ENCODE data around the gene URB1. TPM values are rescaled to one million over a fixed set of nuclear protein-coding genes. Genes with fewer than 3 reads are reported as not detected.

Gene URB1
- total RNA-seq, 2 experiments from 2014 or later, result 19.4 to 25.4 TPM

DNA sequence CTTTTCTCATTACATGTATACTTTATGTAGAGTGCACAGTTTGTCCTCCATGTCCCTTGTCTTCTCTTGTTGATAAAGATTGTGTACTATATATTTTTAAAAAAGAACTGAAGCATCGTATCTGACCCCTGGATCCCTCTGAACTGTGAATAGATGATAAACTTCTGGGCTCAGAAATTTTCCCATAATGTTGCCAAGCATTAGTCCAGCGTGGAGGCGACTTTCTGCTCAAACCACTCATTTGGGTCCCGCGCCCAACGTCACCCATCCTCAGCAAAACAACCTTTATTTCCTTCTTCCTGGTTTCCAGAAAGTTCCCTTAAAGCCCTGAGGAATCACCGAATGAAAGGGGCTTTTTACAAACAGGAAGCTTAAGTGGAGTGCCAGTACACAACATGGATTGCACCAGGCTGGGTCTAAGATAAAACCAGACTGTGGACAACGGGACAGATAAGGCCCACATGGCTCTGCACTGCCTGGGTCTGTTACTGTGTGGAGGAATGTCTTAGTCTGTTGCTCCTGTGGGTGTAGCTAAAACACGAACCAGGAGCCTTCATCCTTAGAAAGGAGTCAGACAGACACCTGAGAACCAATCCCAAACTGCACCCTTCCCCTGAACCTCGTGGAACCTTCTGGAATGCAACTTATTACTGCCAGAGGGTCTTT, 35.3 kb upstream of the URB1 start:
- BruUV-seq (replicated peaks), result no TSS peak
- Histone ChIP-seq H3K4me1 (ENCODE audit: insufficient read depth, low read length, poor library complexity, severe bottlenecking) (no peaks in the 10 kb centered on the region), H3K36me3 (ENCODE audit: insufficient read depth, low read length) (no peaks in the 10 kb centered on the region), H2AFZ (ENCODE audit: low read length) (no peak overlapping the region), H3K27ac (ENCODE audit: low read depth, low read length, poor library complexity, severe bottlenecking) (no peak overlapping the region), H3K4me3 (ENCODE audit: low read depth, low read length, poor library complexity, severe bottlenecking) (no peak overlapping the region), H3K9me3 (ENCODE audit: low read length) (no peaks in the 10 kb centered on the region), H3K79me2 (ENCODE audit: insufficient read depth, low read depth, low read length) (no peaks in the 10 kb centered on the region), H4K20me1 (ENCODE audit: insufficient read depth, low read length) (no peaks in the 10 kb centered on the region), H3K9me2 (ENCODE audit: insufficient read depth, low read length) (no peaks in the 10 kb centered on the region), H3K4me2 (ENCODE audit: low read length) (no peak overlapping the region)
- no peak for TF ChIP-seq EZH2phosphoT487 (IDR thresholded peaks at IDR 0.05; ENCODE audit: borderline replicate concordance, low read depth, low read length)
- TF ChIP-seq, protein P1, sequence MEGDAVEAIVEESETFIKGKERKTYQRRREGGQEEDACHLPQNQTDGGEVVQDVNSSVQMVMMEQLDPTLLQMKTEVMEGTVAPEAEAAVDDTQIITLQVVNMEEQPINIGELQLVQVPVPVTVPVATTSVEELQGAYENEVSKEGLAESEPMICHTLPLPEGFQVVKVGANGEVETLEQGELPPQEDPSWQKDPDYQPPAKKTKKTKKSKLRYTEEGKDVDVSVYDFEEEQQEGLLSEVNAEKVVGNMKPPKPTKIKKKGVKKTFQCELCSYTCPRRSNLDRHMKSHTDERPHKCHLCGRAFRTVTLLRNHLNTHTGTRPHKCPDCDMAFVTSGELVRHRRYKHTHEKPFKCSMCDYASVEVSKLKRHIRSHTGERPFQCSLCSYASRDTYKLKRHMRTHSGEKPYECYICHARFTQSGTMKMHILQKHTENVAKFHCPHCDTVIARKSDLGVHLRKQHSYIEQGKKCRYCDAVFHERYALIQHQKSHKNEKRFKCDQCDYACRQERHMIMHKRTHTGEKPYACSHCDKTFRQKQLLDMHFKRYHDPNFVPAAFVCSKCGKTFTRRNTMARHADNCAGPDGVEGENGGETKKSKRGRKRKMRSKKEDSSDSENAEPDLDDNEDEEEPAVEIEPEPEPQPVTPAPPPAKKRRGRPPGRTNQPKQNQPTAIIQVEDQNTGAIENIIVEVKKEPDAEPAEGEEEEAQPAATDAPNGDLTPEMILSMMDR (conservative IDR thresholded peaks at IDR 0.05; ENCODE audit: low read length), result no peak
- POLR2A ChIA-PET, result interaction anchor here (0.6 kb wide), 1 partner anchor 1199 kb away, joined by 4 read pairs; no protein-coding TSS in a partner anchor
- CTCF ChIA-PET (ENCODE audit: unreplicated experiment), result no interaction called here
- intact Hi-C loops (cut with micrococcal nuclease; ENCODE audit: unreplicated experiment), result no loop called here
- DNase-seq (ENCODE audit: low spot score), result no peak

DNA sequence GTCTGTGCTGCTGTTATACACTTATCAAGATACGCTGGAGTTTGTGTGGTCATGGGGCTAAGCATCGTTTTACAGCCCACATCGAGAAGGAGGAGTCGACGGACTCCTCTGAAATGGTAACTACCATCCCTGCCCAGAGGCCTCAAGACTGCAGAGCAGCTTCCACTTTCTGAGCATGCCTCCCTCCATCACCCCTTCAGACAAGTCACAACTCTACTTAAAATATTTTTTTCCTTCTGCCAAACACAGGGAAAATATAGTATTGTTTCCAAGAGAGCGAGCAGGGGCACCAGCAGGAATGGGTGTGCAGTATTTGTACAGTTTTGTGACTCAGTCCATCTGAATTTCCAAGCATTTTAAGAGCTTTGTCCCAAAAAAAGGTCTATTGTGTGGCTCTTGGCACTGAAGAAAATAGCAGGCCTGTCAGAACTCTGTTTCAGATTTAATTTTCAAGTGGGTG, 33.8 kb upstream of the URB1 start:
- Histone ChIP-seq H3K36me3 (ENCODE audit: insufficient read depth, low read length) (no peaks in the 10 kb centered on the region), H3K4me2 (ENCODE audit: low read length) (no peak overlapping the region), H3K4me1 (ENCODE audit: insufficient read depth, low read length, poor library complexity, severe bottlenecking) (no peaks in the 10 kb centered on the region), H3K27ac (ENCODE audit: low read depth, low read length, poor library complexity, severe bottlenecking) (no peak overlapping the region), H2AFZ (ENCODE audit: low read length) (no peak overlapping the region), H3K9me3 (ENCODE audit: low read length) (no peaks in the 10 kb centered on the region), H3K4me3 (ENCODE audit: low read depth, low read length, poor library complexity, severe bottlenecking) (no peak overlapping the region), H3K79me2 (ENCODE audit: insufficient read depth, low read depth, low read length) (no peaks in the 10 kb centered on the region), H4K20me1 (ENCODE audit: insufficient read depth, low read length) (no peaks in the 10 kb centered on the region), H3K9me2 (ENCODE audit: insufficient read depth, low read length) (no peaks in the 10 kb centered on the region)
- intact Hi-C loops (cut with micrococcal nuclease; ENCODE audit: unreplicated experiment), result no loop called here
- no peak for DNase-seq (ENCODE audit: low spot score)
- CTCF ChIA-PET (ENCODE audit: unreplicated experiment), result no interaction called here
- no peak for TF ChIP-seq EZH2phosphoT487 (IDR thresholded peaks at IDR 0.05; ENCODE audit: borderline replicate concordance, low read depth, low read length)
- TF ChIP-seq, protein P1 (conservative IDR thresholded peaks at IDR 0.05; ENCODE audit: low read length), result no peak
- no TSS peak for BruUV-seq (replicated peaks)
- POLR2A ChIA-PET, result no interaction called here

DNA sequence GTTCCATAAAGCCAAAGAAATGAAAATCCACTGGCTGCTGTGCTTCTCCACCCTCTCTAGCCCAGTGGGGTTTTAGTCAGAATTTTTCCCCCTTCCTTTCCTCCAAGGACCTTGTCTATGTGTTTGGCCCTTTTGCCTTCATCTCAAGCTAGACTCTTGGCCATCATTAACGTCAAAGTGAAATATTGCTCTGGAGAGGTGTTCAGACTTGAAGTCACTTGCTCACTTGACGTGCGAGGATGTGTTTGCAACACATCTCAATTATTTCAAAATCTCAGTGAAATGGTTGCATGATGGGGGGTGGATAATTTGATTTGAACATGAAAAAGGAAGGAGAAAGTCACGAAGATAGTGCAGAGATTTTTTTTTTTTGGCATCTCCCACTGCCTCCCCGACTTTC, 33.3 kb upstream of the URB1 start:
- Histone ChIP-seq H3K4me2 (ENCODE audit: low read length) (no peak overlapping the region), H3K4me3 (ENCODE audit: low read depth, low read length, poor library complexity, severe bottlenecking) (no peak overlapping the region), H3K36me3 (ENCODE audit: insufficient read depth, low read length) (no peaks in the 10 kb centered on the region), H3K27ac (ENCODE audit: low read depth, low read length, poor library complexity, severe bottlenecking) (no peak overlapping the region), H2AFZ (ENCODE audit: low read length) (no peak overlapping the region), H3K4me1 (ENCODE audit: insufficient read depth, low read length, poor library complexity, severe bottlenecking) (no peaks in the 10 kb centered on the region), H4K20me1 (ENCODE audit: insufficient read depth, low read length) (no peaks in the 10 kb centered on the region), H3K9me3 (ENCODE audit: low read length) (no peaks in the 10 kb centered on the region), H3K79me2 (ENCODE audit: insufficient read depth, low read depth, low read length) (no peaks in the 10 kb centered on the region), H3K9me2 (ENCODE audit: insufficient read depth, low read length) (no peaks in the 10 kb centered on the region)
- CTCF ChIA-PET (ENCODE audit: unreplicated experiment), result no interaction called here
- POLR2A ChIA-PET, result no interaction called here
- no peak for DNase-seq (ENCODE audit: low spot score)
- no peak for TF ChIP-seq EZH2phosphoT487 (IDR thresholded peaks at IDR 0.05; ENCODE audit: borderline replicate concordance, low read depth, low read length)
- TF ChIP-seq, protein P1 (conservative IDR thresholded peaks at IDR 0.05; ENCODE audit: low read length), result no peak
- intact Hi-C loops (cut with micrococcal nuclease; ENCODE audit: unreplicated experiment), result no loop called here
- BruUV-seq (replicated peaks), result no TSS peak
